Measurements from ENCODE around the gene TMIGD3.
"Not testable (repeated sequence)": the region's sequence is repeated elsewhere in the genome, so short reads cannot be mapped to it uniquely, and the experiment has no call there.

TMIGD3 gene

GRCh38 chr1:111503585-111504060, at the start of gene TMIGD3, which contains the start of gene ADORA3:
Gene TMIGD3, minus strand, starts transcription at chr1:111503633. Its CDS starts 279 bp downstream, at chr1:111503354.
Gene ADORA3, minus strand, starts transcription at chr1:111503633. Its CDS starts 279 bp downstream, at chr1:111503354.
- TF ChIP-seq, protein P1, sequence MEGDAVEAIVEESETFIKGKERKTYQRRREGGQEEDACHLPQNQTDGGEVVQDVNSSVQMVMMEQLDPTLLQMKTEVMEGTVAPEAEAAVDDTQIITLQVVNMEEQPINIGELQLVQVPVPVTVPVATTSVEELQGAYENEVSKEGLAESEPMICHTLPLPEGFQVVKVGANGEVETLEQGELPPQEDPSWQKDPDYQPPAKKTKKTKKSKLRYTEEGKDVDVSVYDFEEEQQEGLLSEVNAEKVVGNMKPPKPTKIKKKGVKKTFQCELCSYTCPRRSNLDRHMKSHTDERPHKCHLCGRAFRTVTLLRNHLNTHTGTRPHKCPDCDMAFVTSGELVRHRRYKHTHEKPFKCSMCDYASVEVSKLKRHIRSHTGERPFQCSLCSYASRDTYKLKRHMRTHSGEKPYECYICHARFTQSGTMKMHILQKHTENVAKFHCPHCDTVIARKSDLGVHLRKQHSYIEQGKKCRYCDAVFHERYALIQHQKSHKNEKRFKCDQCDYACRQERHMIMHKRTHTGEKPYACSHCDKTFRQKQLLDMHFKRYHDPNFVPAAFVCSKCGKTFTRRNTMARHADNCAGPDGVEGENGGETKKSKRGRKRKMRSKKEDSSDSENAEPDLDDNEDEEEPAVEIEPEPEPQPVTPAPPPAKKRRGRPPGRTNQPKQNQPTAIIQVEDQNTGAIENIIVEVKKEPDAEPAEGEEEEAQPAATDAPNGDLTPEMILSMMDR (IDR thresholded peaks at IDR 0.05; ENCODE audit: insufficient read depth, missing control alignments) = no peak
- DNase-seq (ENCODE audit: insufficient read length, low spot score) (no peak), FAIRE-seq (no peak)

- TF ChIP-seq, protein P1 (IDR thresholded peaks at IDR 0.05; ENCODE audit: insufficient read depth, missing control alignments) = no peak
- no peak for FAIRE-seq
- DNase-seq (ENCODE audit: insufficient read length, low spot score) = no peak
Observed at GRCh38 chr1:111553196-111553595, 49.8 kb upstream of the TMIGD3 start.

DNA sequence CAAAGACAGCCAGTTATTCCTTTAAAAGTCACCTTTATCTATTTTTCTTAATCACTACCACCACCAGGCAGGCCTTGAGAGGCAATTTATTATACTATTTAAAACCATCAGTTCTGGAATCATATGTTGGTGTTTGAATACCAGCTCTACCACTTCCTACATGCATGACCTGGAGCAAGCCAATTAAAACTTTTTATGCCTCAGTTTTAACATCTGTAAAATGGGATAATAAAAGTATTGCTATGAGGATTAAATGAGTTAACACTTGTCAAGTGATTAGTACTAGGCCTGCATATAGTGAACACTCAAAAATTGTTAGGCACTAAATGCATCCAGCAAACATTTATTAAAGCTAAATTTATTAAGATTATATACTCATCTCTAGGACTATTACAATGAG, 49.2 kb upstream of the TMIGD3 start:
- FAIRE-seq = no peak
- no peak for DNase-seq (ENCODE audit: insufficient read length, low spot score)
- TF ChIP-seq, protein P1 (IDR thresholded peaks at IDR 0.05; ENCODE audit: insufficient read depth, missing control alignments) = no peak

DNA sequence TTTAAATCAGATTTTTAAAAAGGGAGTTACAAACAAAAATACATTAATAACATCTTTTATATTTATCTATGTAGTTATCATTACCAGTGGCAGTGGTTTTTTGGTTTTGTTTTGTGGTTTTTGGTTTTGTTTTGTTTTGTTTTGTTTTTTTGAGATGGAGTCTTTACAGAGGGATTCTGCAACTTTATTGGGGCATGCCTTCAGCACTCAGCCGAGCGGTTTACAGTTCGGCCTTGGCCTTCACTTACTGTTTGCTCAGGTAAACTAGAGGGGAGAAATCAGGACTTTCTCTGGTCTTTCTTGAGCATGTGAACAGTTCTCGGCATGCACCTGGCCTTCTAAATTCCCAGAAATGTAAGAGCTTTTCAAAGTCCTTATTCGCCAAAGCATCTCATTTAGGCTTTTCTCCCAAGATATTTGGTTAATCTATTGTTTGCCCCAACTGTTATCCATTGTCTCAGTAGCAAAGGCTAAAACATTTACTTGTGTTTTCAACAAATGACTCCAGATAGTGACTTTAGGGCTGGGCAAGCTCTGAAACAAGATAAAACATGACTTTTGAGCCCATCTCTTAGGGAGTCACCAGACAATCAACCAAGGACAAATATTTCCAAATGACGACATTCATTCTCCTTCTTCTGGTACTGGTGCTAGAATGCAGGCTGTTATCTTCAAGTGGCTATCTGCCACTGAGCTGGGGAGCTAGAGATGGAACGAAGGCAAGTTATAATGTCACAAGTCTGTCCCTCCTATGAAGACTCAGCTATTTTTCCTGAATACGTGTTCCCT, 48.4 kb upstream of the TMIGD3 start:
- TF ChIP-seq, protein P1 (IDR thresholded peaks at IDR 0.05; ENCODE audit: insufficient read depth, missing control alignments) = no peak
- no peak for DNase-seq (ENCODE audit: insufficient read length, low spot score)
- FAIRE-seq = no peak

- not testable (repeated sequence) for DNase-seq (ENCODE audit: insufficient read length, low spot score); FAIRE-seq
Observed at GRCh38 chr1:111547786-111548185, 44.4 kb upstream of the TMIGD3 start.

DNA sequence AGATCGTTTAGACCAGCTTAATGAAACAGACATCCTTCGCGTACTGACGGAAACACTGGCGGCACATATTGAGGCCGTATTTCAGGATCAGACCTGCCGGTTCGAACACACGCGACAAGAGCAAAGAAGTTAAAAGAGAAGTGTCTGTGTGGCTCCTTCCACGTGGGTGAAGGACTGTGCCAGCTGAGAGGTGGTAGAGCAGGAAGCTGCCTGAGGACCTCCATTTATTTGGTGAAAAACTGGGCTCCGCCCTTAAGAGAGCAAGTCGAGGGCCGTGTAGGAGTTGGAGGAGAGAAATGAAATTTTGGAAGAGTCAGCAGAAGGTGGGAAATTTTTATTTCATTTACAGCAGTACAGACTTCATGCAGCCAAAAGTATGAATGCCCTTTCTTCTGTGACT, 38.8 kb upstream of the TMIGD3 start:
- TF ChIP-seq, protein P1 (IDR thresholded peaks at IDR 0.05; ENCODE audit: insufficient read depth, missing control alignments) = no peak
- DNase-seq (ENCODE audit: insufficient read length, low spot score) = no peak
- FAIRE-seq = no peak

GRCh38 chr1:111541721-111542120, 38.3 kb upstream of the TMIGD3 start:
- FAIRE-seq = no peak
- TF ChIP-seq, protein P1 (IDR thresholded peaks at IDR 0.05; ENCODE audit: insufficient read depth, missing control alignments) = no peak

More at GRCh38 chr1:111541721-111542120, 38.3 kb upstream of the TMIGD3 start:
- no peak for DNase-seq (ENCODE audit: insufficient read length, low spot score)
